Ovary (tissue), 3 donors: Measurements from ENCODE around the gene DENND6B.

ENCODE experiments used
- EP300 ChIP-seq: sonication (generic); formaldehyde crosslinking; IDR thresholded peaks from one replicate; pipeline ENCODE4 v1.6.1; 2017; ENCODE audit warnings: antibody characterized with exemption
- TF ChIP-seq, protein P1 (sequence below), 3 donors: fragments of 450-650 bp in 2 of 3; fragments of 200-600 bp in 1 of 3; IDR thresholded peaks; one replicate each; pipeline versions ENCODE4 v1.5.1 to v1.8.0; 2016 to 2022; ENCODE audit warnings: antibody characterized with exemption in 3 of 3, mild to moderate bottlenecking in 1 of 3
- donor health status: DM: no; HTN: no; CAD: no.

DNA sequence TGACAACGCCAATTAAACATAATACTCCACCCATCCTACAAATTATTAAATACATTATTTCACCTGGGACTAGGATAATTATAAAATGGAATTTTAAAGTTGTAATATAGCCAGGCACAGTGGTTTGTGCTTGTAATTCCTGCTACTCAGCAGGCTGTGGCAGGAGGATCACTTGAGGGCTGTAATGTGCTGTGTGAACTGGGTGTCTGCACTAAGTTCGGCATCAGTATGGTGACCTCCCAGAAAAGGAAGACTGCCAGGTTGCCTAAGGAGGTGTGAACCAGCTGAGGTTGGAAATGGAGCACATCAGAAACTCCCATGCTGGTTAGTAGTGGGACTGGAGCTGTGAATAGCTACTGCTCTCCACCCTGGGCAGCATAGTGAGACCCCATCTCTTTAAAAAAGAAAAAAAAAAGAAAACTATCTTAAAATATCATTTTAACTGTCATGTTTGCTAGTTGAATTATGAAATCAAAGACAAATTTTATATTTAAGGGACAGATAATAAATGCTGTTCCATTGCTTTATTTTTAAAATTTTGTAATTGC lies 44.4 kb upstream of the DENND6B start:
- TF ChIP-seq, protein P1, sequence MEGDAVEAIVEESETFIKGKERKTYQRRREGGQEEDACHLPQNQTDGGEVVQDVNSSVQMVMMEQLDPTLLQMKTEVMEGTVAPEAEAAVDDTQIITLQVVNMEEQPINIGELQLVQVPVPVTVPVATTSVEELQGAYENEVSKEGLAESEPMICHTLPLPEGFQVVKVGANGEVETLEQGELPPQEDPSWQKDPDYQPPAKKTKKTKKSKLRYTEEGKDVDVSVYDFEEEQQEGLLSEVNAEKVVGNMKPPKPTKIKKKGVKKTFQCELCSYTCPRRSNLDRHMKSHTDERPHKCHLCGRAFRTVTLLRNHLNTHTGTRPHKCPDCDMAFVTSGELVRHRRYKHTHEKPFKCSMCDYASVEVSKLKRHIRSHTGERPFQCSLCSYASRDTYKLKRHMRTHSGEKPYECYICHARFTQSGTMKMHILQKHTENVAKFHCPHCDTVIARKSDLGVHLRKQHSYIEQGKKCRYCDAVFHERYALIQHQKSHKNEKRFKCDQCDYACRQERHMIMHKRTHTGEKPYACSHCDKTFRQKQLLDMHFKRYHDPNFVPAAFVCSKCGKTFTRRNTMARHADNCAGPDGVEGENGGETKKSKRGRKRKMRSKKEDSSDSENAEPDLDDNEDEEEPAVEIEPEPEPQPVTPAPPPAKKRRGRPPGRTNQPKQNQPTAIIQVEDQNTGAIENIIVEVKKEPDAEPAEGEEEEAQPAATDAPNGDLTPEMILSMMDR (IDR thresholded peaks at IDR 0.05): no peak
- no peak for TF ChIP-seq EP300
